ENCODE data around the gene C17orf107.
A peak's percentile ranks its signal among the peaks of the same experiment; 100 is the strongest.

C17orf107 gene

DNA sequence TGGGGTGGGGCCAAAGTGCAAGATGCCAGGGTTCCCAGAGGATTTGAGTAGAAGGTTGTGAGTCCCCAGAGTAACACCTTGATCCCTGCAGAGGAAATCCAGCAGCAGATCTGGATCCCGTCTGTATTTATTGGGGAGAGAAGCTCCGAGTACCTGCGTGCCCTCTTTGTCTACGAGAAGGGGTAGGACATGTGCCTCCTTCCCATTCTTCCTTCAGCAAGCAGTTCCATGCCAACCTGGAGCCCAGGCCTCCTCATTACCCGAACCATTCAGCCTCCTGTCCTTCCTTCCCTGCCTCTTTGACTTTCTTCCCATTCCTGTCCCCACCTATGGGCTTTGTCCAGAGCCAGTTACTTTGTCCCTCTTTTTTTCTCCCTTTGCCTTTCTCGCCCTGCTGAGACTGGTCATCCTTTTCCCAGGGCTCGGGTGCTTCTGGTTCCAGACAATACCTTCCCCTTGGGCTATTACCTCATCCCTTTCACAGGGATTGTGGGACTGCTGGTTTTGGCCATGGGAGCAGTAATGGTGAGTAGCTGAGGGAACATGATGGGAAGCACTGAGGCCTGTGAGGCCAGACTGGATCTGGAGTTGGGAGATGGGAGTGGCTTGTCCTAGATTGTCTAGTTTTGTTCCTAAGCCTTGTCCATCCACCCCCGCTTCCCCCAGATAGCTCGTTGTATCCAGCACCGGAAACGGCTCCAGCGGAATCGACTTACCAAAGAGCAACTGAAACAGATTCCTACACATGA lies 43.6 kb downstream of the C17orf107 start:
- no peak overlapping the region for H3K27ac ChIP-seq (ENCODE audit: insufficient read depth, low read depth, low read length, poor library complexity, severe bottlenecking)
- H3K4me1 ChIP-seq (ENCODE audit: control insufficient read depth, insufficient read depth, low read length) = peaks cover 24% of the 10 kb centered on the region
- no peaks in the 10 kb centered on the region for H3K27me3 ChIP-seq (ENCODE audit: control insufficient read depth, insufficient read depth, low read length, poor library complexity, severe bottlenecking)
- no peak overlapping the region for H3K4me3 ChIP-seq (ENCODE audit: insufficient read depth, low read depth, low read length)
- H3K9me3 ChIP-seq (ENCODE audit: control insufficient read depth, low read length) = no peaks in the 10 kb centered on the region
- WGBS, 2 experiments = 95 to 96% methylated on average over 13 of the region's 13 CpGs
- H3K36me3 ChIP-seq (ENCODE audit: control insufficient read depth, insufficient read depth, low read length) = peaks cover 29% of the 10 kb centered on the region

DNA sequence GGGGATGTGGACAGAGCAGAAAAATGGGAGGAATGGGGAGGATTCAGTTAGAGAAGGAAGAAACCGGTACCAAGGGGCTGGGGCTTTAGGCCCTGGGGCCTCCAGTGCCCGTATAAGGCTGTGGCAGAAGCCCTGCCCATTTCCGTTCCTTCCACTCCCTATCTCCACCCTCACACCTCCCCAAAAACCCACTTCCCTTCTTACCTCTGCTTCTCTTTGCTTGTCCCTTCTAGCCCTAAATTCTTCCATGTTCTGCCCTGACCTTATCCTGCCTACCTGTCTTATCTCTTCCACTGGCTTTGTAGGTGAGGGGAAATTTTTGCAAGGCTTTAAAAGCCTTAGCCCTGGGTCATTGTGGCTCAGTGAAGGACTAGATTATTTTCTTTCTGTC lies 44.8 kb downstream of the C17orf107 start:
- 84 to 90% methylated on average over 3 of the region's 3 CpGs for WGBS, 2 experiments
- Histone ChIP-seq H3K4me1 (ENCODE audit: control insufficient read depth, insufficient read depth, low read length) (peaks cover 16% of the 10 kb centered on the region), H3K36me3 (ENCODE audit: control insufficient read depth, insufficient read depth, low read length) (peaks cover 29% of the 10 kb centered on the region), H3K27me3 (ENCODE audit: control insufficient read depth, insufficient read depth, low read length, poor library complexity, severe bottlenecking) (no peaks in the 10 kb centered on the region), H3K9me3 (ENCODE audit: control insufficient read depth, low read length) (no peaks in the 10 kb centered on the region), H3K4me3 (ENCODE audit: insufficient read depth, low read depth, low read length) (no peak overlapping the region), H3K27ac (ENCODE audit: insufficient read depth, low read depth, low read length, poor library complexity, severe bottlenecking) (no peak overlapping the region)

DNA sequence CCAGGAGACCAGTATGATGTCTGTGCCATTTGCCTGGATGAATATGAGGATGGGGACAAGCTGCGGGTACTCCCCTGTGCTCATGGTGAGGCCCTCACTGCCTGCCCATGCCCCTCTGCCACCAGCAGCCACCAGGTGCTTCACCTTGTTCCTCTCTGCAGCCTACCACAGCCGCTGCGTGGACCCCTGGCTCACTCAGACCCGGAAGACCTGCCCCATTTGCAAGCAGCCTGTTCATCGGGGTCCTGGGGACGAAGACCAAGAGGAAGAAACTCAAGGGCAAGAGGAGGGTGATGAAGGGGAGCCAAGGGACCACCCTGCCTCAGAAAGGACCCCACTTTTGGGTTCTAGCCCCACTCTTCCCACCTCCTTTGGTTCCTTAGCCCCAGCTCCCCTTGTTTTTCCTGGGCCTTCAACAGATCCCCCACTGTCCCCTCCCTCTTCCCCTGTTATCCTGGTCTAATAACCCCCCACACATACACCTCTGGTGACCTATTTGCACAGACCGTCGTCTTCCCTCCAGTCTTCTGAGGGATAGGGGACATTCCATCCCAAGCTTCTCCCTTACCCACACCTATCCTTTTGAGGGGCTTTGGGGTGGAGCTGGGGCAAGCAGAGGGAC lies 45.3 kb downstream of the C17orf107 start:
- Histone ChIP-seq H3K36me3 (ENCODE audit: control insufficient read depth, insufficient read depth, low read length) (peaks cover 29% of the 10 kb centered on the region), H3K4me1 (ENCODE audit: control insufficient read depth, insufficient read depth, low read length) (peaks cover 16% of the 10 kb centered on the region), H3K9me3 (ENCODE audit: control insufficient read depth, low read length) (no peaks in the 10 kb centered on the region), H3K27me3 (ENCODE audit: control insufficient read depth, insufficient read depth, low read length, poor library complexity, severe bottlenecking) (no peaks in the 10 kb centered on the region), H3K4me3 (ENCODE audit: insufficient read depth, low read depth, low read length) (no peak overlapping the region), H3K27ac (ENCODE audit: insufficient read depth, low read depth, low read length, poor library complexity, severe bottlenecking) (no peak overlapping the region)
- WGBS, 2 experiments = 93 to 94% methylated on average over 8 of the region's 8 CpGs

DNA sequence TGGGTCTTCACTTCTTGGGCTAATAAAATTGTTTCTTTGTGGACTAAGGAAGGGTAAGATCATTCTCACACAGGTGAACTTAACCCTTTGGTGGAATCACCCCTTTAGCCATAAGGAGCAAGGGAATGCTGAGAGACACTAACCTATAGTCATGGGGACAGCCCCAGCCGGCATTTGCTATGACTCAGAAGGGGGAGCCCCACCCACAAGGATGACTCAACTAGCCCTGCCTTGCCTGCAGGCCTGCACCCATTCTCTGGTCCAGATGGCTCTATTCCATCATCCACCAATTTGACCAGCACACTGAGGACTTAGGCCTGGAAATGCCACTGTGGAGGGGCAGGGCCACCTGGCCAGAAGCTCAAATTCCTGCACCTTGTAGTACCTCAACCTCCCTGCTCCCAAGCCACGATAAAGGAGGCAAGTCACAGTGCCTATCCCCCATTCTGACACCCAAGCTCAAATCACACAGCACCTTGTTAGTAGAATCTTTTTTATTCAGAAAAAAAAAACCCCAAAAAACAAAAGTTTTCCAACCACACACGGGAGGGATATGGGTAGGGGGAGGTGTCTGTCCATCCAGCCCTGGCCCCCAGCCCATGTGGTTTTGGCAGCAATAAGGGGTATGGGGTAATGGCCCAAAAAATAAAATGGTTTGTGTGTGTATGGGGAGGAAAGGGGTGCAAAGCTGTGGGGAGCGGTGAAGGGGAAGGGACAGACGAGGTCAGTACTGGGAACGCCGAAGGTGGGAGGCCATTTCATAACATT lies 46.0 kb downstream of the C17orf107 start:
- H3K36me3 ChIP-seq (ENCODE audit: control insufficient read depth, insufficient read depth, low read length) = peaks cover 29% of the 10 kb centered on the region
- H3K4me3 ChIP-seq (ENCODE audit: insufficient read depth, low read depth, low read length) = no peak overlapping the region
- H3K27me3 ChIP-seq (ENCODE audit: control insufficient read depth, insufficient read depth, low read length, poor library complexity, severe bottlenecking) = no peaks in the 10 kb centered on the region
- peaks cover 16% of the 10 kb centered on the region for H3K4me1 ChIP-seq (ENCODE audit: control insufficient read depth, insufficient read depth, low read length)
- no peaks in the 10 kb centered on the region for H3K9me3 ChIP-seq (ENCODE audit: control insufficient read depth, low read length)
- 85 to 90% methylated on average over 7 of the region's 7 CpGs for WGBS, 2 experiments
- H3K27ac ChIP-seq (ENCODE audit: insufficient read depth, low read depth, low read length, poor library complexity, severe bottlenecking) = no peak overlapping the region

DNA sequence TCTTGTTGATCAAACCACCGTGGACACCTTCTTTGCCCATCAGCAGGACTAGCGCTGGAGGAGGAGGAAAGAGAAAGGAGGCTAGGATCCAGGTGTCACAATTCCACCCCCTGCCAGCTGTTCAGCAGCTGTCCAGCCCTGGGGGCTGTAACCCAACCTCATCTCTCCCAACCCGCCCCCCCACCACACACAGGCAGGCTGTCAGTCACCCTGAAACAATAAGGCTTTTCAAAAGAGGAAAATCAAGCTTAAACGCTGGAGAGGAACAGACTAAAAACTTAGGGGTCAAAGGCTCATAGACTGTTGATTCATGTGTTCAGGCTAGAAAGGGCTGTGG lies 46.6 kb downstream of the C17orf107 start:
- Histone ChIP-seq H3K4me3 (ENCODE audit: insufficient read depth, low read depth, low read length) (no peak overlapping the region), H3K27me3 (ENCODE audit: control insufficient read depth, insufficient read depth, low read length, poor library complexity, severe bottlenecking) (no peaks in the 10 kb centered on the region), H3K36me3 (ENCODE audit: control insufficient read depth, insufficient read depth, low read length) (peaks cover 29% of the 10 kb centered on the region), H3K27ac (ENCODE audit: insufficient read depth, low read depth, low read length, poor library complexity, severe bottlenecking) (no peak overlapping the region), H3K9me3 (ENCODE audit: control insufficient read depth, low read length) (no peaks in the 10 kb centered on the region), H3K4me1 (ENCODE audit: control insufficient read depth, insufficient read depth, low read length) (peaks cover 15% of the 10 kb centered on the region)
- WGBS, 2 experiments = 74 to 81% methylated on average over 3 to 4 of the region's 4 CpGs

DNA sequence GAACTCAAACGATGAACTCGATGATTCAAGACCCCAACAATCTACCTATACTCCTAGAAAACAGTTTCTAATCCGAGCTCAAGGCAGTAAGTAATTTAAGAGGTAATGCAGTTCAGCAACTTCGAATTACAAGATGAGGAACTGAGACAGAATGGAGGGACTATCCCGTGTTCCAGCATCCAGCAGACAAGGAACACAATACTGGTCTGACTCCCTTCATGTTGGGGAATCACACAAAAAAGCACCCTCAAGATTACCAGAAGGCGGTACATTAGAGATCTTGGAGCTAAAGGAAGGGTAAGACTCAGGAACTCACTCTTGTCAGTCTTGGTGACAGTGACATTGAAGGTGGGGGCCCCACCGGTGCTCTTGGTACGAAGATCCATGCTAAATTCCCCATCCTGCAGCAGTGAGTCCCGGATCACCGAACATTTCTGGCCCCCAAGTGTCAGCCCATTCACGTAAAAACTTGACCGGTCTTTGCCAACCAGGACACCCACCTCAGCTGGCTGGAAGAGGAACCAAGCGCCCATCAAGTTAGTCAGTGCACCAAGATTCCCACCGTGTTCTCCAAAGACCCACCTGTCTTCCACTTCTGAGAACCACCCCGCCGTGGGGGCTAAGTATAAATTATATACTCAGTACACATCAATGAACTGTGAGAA lies 47.1 kb downstream of the C17orf107 start:
- no peak overlapping the region for H3K27ac ChIP-seq (ENCODE audit: insufficient read depth, low read depth, low read length, poor library complexity, severe bottlenecking)
- whole genome bisulfite sequencing, 2 experiments = 59 to 65% methylated on average over 14 to 16 of the region's 16 CpGs
- H3K27me3 ChIP-seq (ENCODE audit: control insufficient read depth, insufficient read depth, low read length, poor library complexity, severe bottlenecking) = no peaks in the 10 kb centered on the region
- peak overlapping the region; percentile 97 for H3K4me3 ChIP-seq (ENCODE audit: insufficient read depth, low read depth, low read length)
- peaks cover 15% of the 10 kb centered on the region for H3K4me1 ChIP-seq (ENCODE audit: control insufficient read depth, insufficient read depth, low read length)
- peaks cover 29% of the 10 kb centered on the region for H3K36me3 ChIP-seq (ENCODE audit: control insufficient read depth, insufficient read depth, low read length)
- H3K9me3 ChIP-seq (ENCODE audit: control insufficient read depth, low read length) = no peaks in the 10 kb centered on the region

DNA sequence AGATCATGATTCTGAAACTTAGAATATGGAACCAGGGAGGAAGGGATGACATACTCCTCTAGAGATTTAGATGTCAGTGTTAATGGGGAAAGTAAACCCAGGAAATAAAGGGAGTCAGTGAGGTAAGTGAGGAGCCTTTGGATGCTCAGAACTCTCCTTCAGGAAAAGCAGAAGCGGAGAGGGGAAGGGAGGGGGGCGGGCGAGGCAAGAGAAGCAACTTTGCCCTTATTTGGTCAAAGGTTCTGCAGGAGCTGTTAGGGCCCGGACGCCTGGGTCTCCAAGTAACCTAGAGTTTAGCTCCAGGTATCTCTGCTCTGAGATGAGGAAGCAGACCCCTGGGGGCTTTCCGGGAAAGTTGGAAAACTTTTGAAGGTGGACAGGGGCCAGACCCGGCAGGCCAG lies 47.7 kb downstream of the C17orf107 start:
- Histone ChIP-seq H3K4me3 (ENCODE audit: insufficient read depth, low read depth, low read length) (peak overlapping the region; percentile 97), H3K9me3 (ENCODE audit: control insufficient read depth, low read length) (no peaks in the 10 kb centered on the region), H3K36me3 (ENCODE audit: control insufficient read depth, insufficient read depth, low read length) (peaks cover 29% of the 10 kb centered on the region), H3K4me1 (ENCODE audit: control insufficient read depth, insufficient read depth, low read length) (peaks cover 20% of the 10 kb centered on the region), H3K27ac (ENCODE audit: insufficient read depth, low read depth, low read length, poor library complexity, severe bottlenecking) (no peak overlapping the region), H3K27me3 (ENCODE audit: control insufficient read depth, insufficient read depth, low read length, poor library complexity, severe bottlenecking) (no peaks in the 10 kb centered on the region)
- WGBS, 2 experiments = 2 to 3% methylated on average over 7 of the region's 7 CpGs

DNA sequence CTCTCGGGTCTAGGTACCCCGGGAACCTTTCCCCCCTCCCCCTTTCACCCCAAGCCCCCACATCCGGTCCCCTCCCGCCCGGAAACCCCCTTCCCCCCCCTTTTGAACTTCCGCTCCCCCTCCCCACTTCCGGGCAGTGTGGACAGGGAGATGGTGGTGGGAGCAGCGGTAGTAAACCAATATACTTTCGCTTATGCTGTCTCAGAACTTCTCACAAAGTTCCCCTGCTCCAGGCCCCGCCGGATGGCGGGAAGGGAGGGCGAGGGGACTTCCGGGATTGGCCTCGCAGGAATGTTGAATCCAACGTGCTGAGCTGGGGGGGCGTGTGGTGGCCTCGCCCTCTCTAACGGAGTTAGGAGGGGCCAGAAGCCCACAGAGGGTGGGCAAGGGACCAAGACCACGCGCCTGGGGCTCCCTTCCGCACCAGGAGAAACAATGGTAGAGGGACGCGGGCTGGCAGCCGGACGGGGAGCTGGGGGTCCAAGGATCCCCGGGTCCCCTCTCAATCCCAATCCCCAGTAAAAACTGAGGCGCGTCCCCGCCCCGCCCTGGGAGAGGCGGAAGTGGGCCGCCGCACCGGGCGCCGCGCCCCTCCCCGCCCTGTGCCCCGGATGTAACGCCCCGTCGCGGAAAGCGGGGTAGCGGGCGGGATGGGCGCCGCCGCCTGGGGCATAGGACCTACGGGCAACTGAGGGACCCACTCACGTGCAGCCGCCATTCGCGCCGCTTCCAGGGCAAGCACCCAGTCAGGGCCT lies 48.3 kb downstream of the C17orf107 start:
- no peaks in the 10 kb centered on the region for H3K27me3 ChIP-seq (ENCODE audit: control insufficient read depth, insufficient read depth, low read length, poor library complexity, severe bottlenecking)
- peaks cover 23% of the 10 kb centered on the region for H3K4me1 ChIP-seq (ENCODE audit: control insufficient read depth, insufficient read depth, low read length)
- no peaks in the 10 kb centered on the region for H3K9me3 ChIP-seq (ENCODE audit: control insufficient read depth, low read length)
- H3K27ac ChIP-seq (ENCODE audit: insufficient read depth, low read depth, low read length, poor library complexity, severe bottlenecking) = peak overlapping the region; percentile 91
- H3K36me3 ChIP-seq (ENCODE audit: control insufficient read depth, insufficient read depth, low read length) = peaks cover 23% of the 10 kb centered on the region
- 0% methylated on average over 51 of the region's 56 CpGs for WGBS, 2 experiments
- H3K4me3 ChIP-seq (ENCODE audit: insufficient read depth, low read depth, low read length) = peak overlapping the region; percentile 97

DNA sequence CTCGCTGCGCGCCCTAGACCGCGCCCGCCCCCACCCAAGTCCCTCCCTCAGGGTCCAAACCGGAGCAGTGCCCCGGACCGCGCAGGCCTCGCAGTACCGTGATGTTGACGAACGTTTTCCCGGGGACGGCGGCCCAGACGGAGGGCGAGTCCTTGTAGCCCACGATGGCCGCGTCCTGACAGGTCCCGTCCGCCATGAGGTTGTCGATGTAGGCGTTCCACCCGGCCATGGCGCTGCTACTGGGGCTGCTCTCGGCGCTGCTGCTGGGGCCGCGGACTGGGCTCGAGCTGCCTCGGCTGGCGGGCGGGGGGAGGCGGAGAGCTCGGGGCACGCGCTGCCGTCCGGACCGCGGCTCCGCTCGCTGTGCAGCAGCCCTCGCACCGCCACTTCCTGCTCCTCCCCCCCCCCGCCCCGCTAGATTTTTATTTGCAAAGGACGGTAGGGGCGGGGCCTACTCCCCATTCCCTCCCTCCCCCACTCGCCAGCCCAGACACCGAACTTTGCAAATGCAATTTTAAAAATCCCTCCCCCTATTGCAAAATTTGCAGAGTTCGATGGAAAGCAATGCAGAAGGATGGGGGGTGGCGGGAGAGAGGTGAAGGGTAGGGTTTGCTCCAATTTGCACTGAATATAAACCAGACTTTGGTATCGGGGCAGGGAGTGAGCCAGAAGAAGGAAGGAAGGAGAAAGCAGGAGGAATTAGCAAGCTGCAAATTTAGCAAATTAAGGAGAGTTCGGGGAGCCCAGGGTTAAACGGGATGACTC lies 49.0 kb downstream of the C17orf107 start, which contains the start of gene PFN1:
TSS of gene PFN1 (minus strand) at position 365 of the 765 bp plus-strand sequence. CDS start at position 229, 136 bp downstream.
- peaks cover 15% of the 10 kb centered on the region for H3K36me3 ChIP-seq (ENCODE audit: control insufficient read depth, insufficient read depth, low read length)
- 0% methylated on average over 53 of the region's 59 CpGs for WGBS, 2 experiments

More for the DNA sequence above, 49.0 kb downstream of the C17orf107 start, which contains the start of gene PFN1:
- Histone ChIP-seq H3K4me3 (ENCODE audit: insufficient read depth, low read depth, low read length) (peak within 1 kb of the TSS; percentile 97), H3K4me1 (ENCODE audit: control insufficient read depth, insufficient read depth, low read length) (peaks cover 23% of the 10 kb centered on the region), H3K27me3 (ENCODE audit: control insufficient read depth, insufficient read depth, low read length, poor library complexity, severe bottlenecking) (no peaks in the 10 kb centered on the region), H3K9me3 (ENCODE audit: control insufficient read depth, low read length) (no peaks in the 10 kb centered on the region), H3K27ac (ENCODE audit: insufficient read depth, low read depth, low read length, poor library complexity, severe bottlenecking) (peak within 1 kb of the TSS; percentile 91)
